Measurements from ENCODE around the gene CBFA2T3.

GRCh38 chr16:88855736-88856121, 121.3 kb downstream of the CBFA2T3 start:
- no peak for TF ChIP-seq CTCF (IDR thresholded peaks at IDR 0.05)
- no peak for TF ChIP-seq POLR2AphosphoS5 (IDR thresholded peaks at IDR 0.05; ENCODE audit: low read depth, low read length)
- TF ChIP-seq, protein P1, sequence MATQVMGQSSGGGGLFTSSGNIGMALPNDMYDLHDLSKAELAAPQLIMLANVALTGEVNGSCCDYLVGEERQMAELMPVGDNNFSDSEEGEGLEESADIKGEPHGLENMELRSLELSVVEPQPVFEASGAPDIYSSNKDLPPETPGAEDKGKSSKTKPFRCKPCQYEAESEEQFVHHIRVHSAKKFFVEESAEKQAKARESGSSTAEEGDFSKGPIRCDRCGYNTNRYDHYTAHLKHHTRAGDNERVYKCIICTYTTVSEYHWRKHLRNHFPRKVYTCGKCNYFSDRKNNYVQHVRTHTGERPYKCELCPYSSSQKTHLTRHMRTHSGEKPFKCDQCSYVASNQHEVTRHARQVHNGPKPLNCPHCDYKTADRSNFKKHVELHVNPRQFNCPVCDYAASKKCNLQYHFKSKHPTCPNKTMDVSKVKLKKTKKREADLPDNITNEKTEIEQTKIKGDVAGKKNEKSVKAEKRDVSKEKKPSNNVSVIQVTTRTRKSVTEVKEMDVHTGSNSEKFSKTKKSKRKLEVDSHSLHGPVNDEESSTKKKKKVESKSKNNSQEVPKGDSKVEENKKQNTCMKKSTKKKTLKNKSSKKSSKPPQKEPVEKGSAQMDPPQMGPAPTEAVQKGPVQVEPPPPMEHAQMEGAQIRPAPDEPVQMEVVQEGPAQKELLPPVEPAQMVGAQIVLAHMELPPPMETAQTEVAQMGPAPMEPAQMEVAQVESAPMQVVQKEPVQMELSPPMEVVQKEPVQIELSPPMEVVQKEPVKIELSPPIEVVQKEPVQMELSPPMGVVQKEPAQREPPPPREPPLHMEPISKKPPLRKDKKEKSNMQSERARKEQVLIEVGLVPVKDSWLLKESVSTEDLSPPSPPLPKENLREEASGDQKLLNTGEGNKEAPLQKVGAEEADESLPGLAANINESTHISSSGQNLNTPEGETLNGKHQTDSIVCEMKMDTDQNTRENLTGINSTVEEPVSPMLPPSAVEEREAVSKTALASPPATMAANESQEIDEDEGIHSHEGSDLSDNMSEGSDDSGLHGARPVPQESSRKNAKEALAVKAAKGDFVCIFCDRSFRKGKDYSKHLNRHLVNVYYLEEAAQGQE (IDR thresholded peaks at IDR 0.05; ENCODE audit: insufficient read depth in 1 of 2, low read depth in 2 of 2, low read length in 1 of 2): no peak
- no peak for TF ChIP-seq SIN3A (IDR thresholded peaks at IDR 0.05; ENCODE audit: borderline replicate concordance, insufficient read depth, low read depth, low read length)
